GM12878 (cell line): ENCODE results near the gene MROH8. TPM values are rescaled to one million over a fixed set of nuclear protein-coding genes. Genes with fewer than 3 reads are reported as not detected.

ENCODE experiments used
- ATAC-seq: fragments of 200-7000 bp; cut with Tn5 transposase; 3 replicates; pipeline ENCODE4 v1.9.1; 2020; ENCODE audit warnings: mild to moderate bottlenecking, moderate library complexity
- BruUV-seq: library from RNA; stranded (reverse); fragments of 400-500 nt; replicated peaks from 2 replicates; lab custom pipeline; 2021; lab: Mats Ljungman, UMichigan
- CTCF ChIA-PET: fragments of 300-600 bp; sonication (Branson Sonifier 250); formaldehyde crosslinking; extraction: SDS; loops from one replicate; lab custom pipeline; 2021; ENCODE audit warnings: inconsistent platforms; lab: Yijun Ruan, JAX
- POLR2A ChIA-PET: fragments of 350-600 bp; formaldehyde crosslinking; extraction: SDS; loops from one replicate; lab custom pipeline; 2021; ENCODE audit warnings: inconsistent platforms; lab: Charles Lee
- RAD21 ChIA-PET: fragments of 300-600 bp; sonication (Branson Sonifier 250); formaldehyde crosslinking; loops from one replicate; lab custom pipeline; 2023; ENCODE audit warnings: antibody characterized with exemption; ENCODE audit not compliant: unreplicated experiment; lab: Charles Lee
- SMC1A ChIA-PET: fragments of 300-600 bp; sonication (Branson Sonifier 250); formaldehyde crosslinking; loops from one replicate; lab custom pipeline; 2023; ENCODE audit not compliant: unreplicated experiment, uncharacterized antibody; lab: Charles Lee
- DNase-seq: peaks from one replicate; pipeline ENCODE4 v3.0.0-alpha.2; 2011; ENCODE audit warnings: low read depth, low spot score
- FAIRE-seq: peaks from 3 replicates; lab custom pipeline; 2011; peaks lifted over from hg19 to GRCh38; lab: Jason Lieb, UNC
- H2AFZ ChIP-seq: 2 replicates; pipeline ENCODE4 v1.6.0; 2011; ENCODE audit warnings: low read depth, low read length, control low read depth; ENCODE audit not compliant: control insufficient read depth
- H3K27ac ChIP-seq: 2 replicates; pipeline ENCODE4 v1.5.1; 2011; ENCODE audit warnings: control low read depth; ENCODE audit not compliant: control insufficient read depth, insufficient read depth
- H3K27me3 ChIP-seq, 2 experiments: replicated peaks in 1 of 2; 2 replicates each; pipeline versions ENCODE4 v1.6.0 to v1.6.1; 2011; ENCODE audit warnings: low read length in 1 of 2; ENCODE audit not compliant: control insufficient read depth in 2 of 2, insufficient read depth in 2 of 2
- H3K36me3 ChIP-seq, 2 experiments: 2 replicates each; pipeline ENCODE4 v1.5.1; 2011; ENCODE audit warnings: low read length in 1 of 2; ENCODE audit not compliant: control insufficient read depth in 2 of 2, insufficient read depth in 2 of 2
- H3K4me1 ChIP-seq: 2 replicates; pipeline ENCODE4 v1.6.1; 2011; ENCODE audit warnings: mild to moderate bottlenecking, low read length, moderate library complexity, mixed read lengths; ENCODE audit not compliant: control insufficient read depth, insufficient read depth
- H3K4me2 ChIP-seq: 2 replicates; pipeline ENCODE4 v1.6.0; 2011; ENCODE audit warnings: control low read depth; ENCODE audit not compliant: control insufficient read depth, insufficient read depth
- H3K4me3 ChIP-seq: fragments of 200-600 bp; sonication (generic); 2 replicates; pipeline ENCODE4 v1.5.1; 2016
- H3K79me2 ChIP-seq: 2 replicates; pipeline ENCODE4 v1.6.0; 2011; ENCODE audit warnings: low read length; ENCODE audit not compliant: control insufficient read depth, insufficient read depth
- H3K9ac ChIP-seq: 2 replicates; pipeline ENCODE4 v1.8.0; 2011; ENCODE audit warnings: low read length, control low read depth, mixed read lengths; ENCODE audit not compliant: control insufficient read depth, insufficient read depth
- H3K9me3 ChIP-seq: replicated peaks from 3 replicates; pipeline ENCODE4 v1.5.1; 2011; ENCODE audit warnings: mild to moderate bottlenecking, low read length; ENCODE audit not compliant: control insufficient read depth, insufficient read depth
- H4K20me1 ChIP-seq: 2 replicates; pipeline ENCODE4 v1.6.0; 2011; ENCODE audit not compliant: control insufficient read depth, insufficient read depth
- ASH2L ChIP-seq: fragments of 300-600, 200-600 bp; sonication (generic); IDR thresholded peaks from 2 replicates; pipeline ENCODE4 v1.6.1; 2017; ENCODE audit warnings: low read depth, mild to moderate bottlenecking, borderline replicate concordance
- BMI1 ChIP-seq: fragments of 450-650 bp; IDR thresholded peaks from 2 replicates; pipeline ENCODE4 v1.6.1; 2016; ENCODE audit warnings: mild to moderate bottlenecking, moderate library complexity, borderline replicate concordance
- HDAC6 ChIP-seq: fragments of 200-600 bp; sonication (generic); IDR thresholded peaks from one replicate; pipeline ENCODE4 v1.8.0; 2017; ENCODE audit warnings: antibody characterized with exemption; ENCODE audit not compliant: unreplicated experiment
- NFXL1 ChIP-seq: fragments of 450-650 bp; IDR thresholded peaks from 2 replicates; pipeline ENCODE4 v1.6.1; 2017; ENCODE audit warnings: antibody characterized with exemption, mild to moderate bottlenecking, borderline replicate concordance
- NRF1 ChIP-seq: conservative IDR thresholded peaks from 2 replicates; pipeline ENCODE4 v1.6.1; 2011; ENCODE audit warnings: mild to moderate bottlenecking, low read depth, low read length, improper control_type of control experiment
- POLR2AphosphoS2 ChIP-seq: IDR thresholded peaks from 2 replicates; pipeline ENCODE4 v1.6.1; 2011; ENCODE audit warnings: low read depth, mild to moderate bottlenecking, low read length, improper control_type of control experiment, moderate library complexity
- RAD21 ChIP-seq: IDR thresholded peaks from 2 replicates; pipeline ENCODE4 v1.6.1; 2011; ENCODE audit warnings: mild to moderate bottlenecking, low read depth, low read length, moderate library complexity; ENCODE audit not compliant: insufficient read depth
- RELB ChIP-seq: fragments of 450-650 bp; IDR thresholded peaks from 2 replicates; pipeline ENCODE4 v1.6.1; 2017; ENCODE audit warnings: low read depth, mild to moderate bottlenecking, moderate library complexity
- SMARCA5 ChIP-seq: fragments of 450-650 bp; IDR thresholded peaks from 2 replicates; pipeline ENCODE4 v1.6.1; 2017; ENCODE audit warnings: mild to moderate bottlenecking
- TARDBP ChIP-seq: IDR thresholded peaks from 2 replicates; pipeline ENCODE4 v1.6.1; 2016; ENCODE audit warnings: borderline replicate concordance
- ZNF274 ChIP-seq: IDR thresholded peaks from one replicate; pipeline ENCODE4 v1.8.0; 2011; ENCODE audit not compliant: insufficient read length, insufficient read depth
- ZNF622 ChIP-seq: fragments of 450-650 bp; IDR thresholded peaks from 2 replicates; pipeline ENCODE4 v1.6.1; 2017; ENCODE audit warnings: mild to moderate bottlenecking, inconsistent platforms
- WGBS: methylation state at CpG from one replicate; pipeline ENCODE4 v1.1.6; 2016; ENCODE audit warnings: low lambda C conversion rate; ENCODE audit not compliant: insufficient replicate concordance, insufficient coverage; ENCODE audit errors: missing lambda C conversion rate; 5-methylcytosine and 5-hydroxymethylcytosine counted together
- in situ Hi-C: fragments of 300-500 bp; cut with MboI; formaldehyde crosslinking; loops from 9 replicates; pipeline ENCODE4 v1.14.3; 2018; ENCODE audit warnings: mixed read lengths
- intact Hi-C: fragments of 100-400 bp; cut with micrococcal nuclease; formaldehyde crosslinking; loops from one replicate; pipeline ENCODE4 v1.14.2; 2022; ENCODE audit not compliant: unreplicated experiment
- polyA plus RNA-seq, 11 experiments: library from polyadenylated mRNA; depleted of rRNA in 4 of 11; unstranded in 6 of 11; stranded (reverse) in 5 of 11; fragments of >200 nt; fragmentation: Nextera tagmentation in 4 of 11; fragmentation: Illumina TruSeq in 1 of 11; extraction: Ambion mirVana in 4 of 11; extraction: Trizol in 1 of 11; gene quantifications; 1 replicate in 1 of 11; 2 replicates in 10 of 11; pipeline versions ENCODE4 v1.2.1 to v1.2.3, GENCODE V29; 2011 to 2016; ENCODE audit warnings: inconsistent platforms in 2 of 11, missing spikeins in 2 of 11, low read depth in 1 of 11
- total RNA-seq, 4 experiments: library from RNA; depleted of rRNA in 3 of 4; stranded (reverse); fragments of >200 nt in 3 of 4; fragmentation: Illumina TruSeq in 1 of 4; extraction: Trizol in 1 of 4; gene quantifications; 2 replicates each; pipeline versions ENCODE4 v1.2.1 to v1.2.3, GENCODE V29; 2013 to 2021
- TF ChIP-seq, protein P1 (sequence below): IDR thresholded peaks from 2 replicates; pipeline ENCODE4 v1.6.1; 2011; ENCODE audit warnings: borderline replicate concordance, low read depth, mild to moderate bottlenecking, moderate library complexity, mixed read lengths, low read length; ENCODE audit not compliant: insufficient read depth; ENCODE audit errors: extremely low read length
- TF ChIP-seq, protein P2 (sequence below): fragments of 450-650 bp; conservative IDR thresholded peaks from 2 replicates; pipeline ENCODE4 v1.6.1; 2017; ENCODE audit warnings: mild to moderate bottlenecking, moderate library complexity
- TF ChIP-seq, protein P3 (sequence below): fragments of 450-650 bp; IDR thresholded peaks from 2 replicates; pipeline ENCODE4 v1.6.1; 2017; ENCODE audit warnings: borderline replicate concordance

The MROH8 gene
- total and polyA plus RNA-seq, 10 of the 15 experiments (the other 5 are each of a cell fraction or from before 2014, with no cell fraction given): 0.16 to 2.8 (median 1.8) TPM

DNA sequence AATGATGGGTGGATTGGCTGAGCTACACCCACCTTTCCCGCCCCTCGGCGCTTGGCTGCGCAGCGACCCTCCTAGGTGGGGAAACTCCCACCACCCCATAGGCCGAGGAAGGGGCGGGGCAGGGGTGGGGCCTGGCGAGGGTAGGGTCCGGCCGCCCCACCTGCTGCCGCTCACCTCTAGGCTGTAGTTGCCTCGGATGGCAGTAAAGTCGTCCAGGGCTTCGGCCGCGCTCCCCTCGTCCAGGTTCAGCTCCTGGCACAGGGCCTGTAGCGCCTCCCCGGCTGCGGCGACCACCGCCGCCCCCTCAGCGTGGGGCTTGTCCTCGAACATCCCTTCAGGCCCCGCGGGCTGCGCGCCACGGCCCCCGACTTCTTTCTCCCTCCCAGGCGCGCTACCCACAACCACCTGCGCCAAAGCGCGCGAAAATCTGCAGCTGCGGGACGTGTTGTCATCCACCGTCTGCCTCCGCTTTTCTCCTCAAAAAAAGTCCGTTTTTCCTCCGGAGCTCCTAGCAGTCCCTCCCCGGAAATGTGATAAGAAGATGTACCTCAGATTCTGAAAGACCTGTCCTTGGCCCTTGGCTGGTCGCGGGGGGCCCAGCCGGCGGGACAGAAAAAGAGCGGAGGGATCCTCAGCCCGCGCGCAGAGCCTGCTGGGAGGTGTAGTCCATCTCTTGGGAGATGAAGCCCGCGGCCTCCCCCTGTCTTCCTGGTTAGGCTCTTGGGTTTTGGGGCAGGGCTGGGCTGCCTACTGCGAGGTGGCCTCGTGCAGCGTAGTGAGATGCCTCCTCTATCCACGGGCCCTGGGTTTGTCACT lies 83.5 kb downstream of the MROH8 start, which contains the start of gene RBL1:
Gene RBL1, minus strand, starts transcription at position 399 of the 816 bp plus-strand sequence. Its CDS starts 69 bp downstream, at position 330.
- WGBS: 1% methylated on average over 38 of the region's 58 CpGs
- Histone ChIP-seq H3K27me3 (no peaks in the 10 kb centered on the region), H3K4me3 (peak within 1 kb of the TSS; percentile 69), H3K4me2 (peak within 1 kb of the TSS; percentile 74), H4K20me1 (no peaks in the 10 kb centered on the region), H3K9ac (peak within 1 kb of the TSS; percentile 92), H3K36me3 (no peaks in the 10 kb centered on the region), H3K4me1 (peaks cover 16% of the 10 kb centered on the region), H3K27ac (peak within 1 kb of the TSS; percentile 96), H2AFZ (peak within 1 kb of the TSS; percentile 100), H3K9me3 (no peaks in the 10 kb centered on the region), H3K79me2 (peaks cover 42% of the 10 kb centered on the region)
- BruUV-seq: no TSS peak
- peak; percentile 86 for ATAC-seq
- peak; percentile 60 for DNase-seq
- POLR2A ChIA-PET: interaction anchor here (0.9 to 3.9 kb wide), 6 partner anchors 19 to 1142 kb away, joined by 3 to 17 read pairs (median 4); partner anchors contain the start of genes MROH8 and RPN2
- CTCF ChIA-PET: interaction anchor here (1.2 to 1.4 kb wide), 6 partner anchors 9 to 259 kb away, joined by 3 to 6 read pairs (median 5); partner anchors contain the start of genes MROH8 and RPN2
- RAD21 ChIA-PET: interaction anchor here (1.3 to 1.4 kb wide), 4 partner anchors 12 to 88 kb away, joined by 3 to 7 read pairs (median 3); no protein-coding TSS in a partner anchor
- intact Hi-C loops (loop anchor here (5.0 to 10.0 kb wide), 3 partner anchors 54 to 1351 kb away; partner anchors contain the start of genes MROH8, RBM39 and RPN2), in situ Hi-C loops (no loop called here)
- SMC1A ChIA-PET: interaction anchor here (1.0 to 1.4 kb wide), 5 partner anchors 9 to 100 kb away, joined by 3 to 5 read pairs (median 3); partner anchors contain the start of gene RPN2
- no peak for FAIRE-seq
- TF ChIP-seq BMI1 (no peak), ZNF622 (no peak), POLR2AphosphoS2 (no peak), RELB (peak; percentile 89), RAD21 (no peak), HDAC6 (no peak), NRF1 (no peak), NFXL1 (no peak), ASH2L (no peak), ZNF274 (no peak), TARDBP (peak; percentile 81), SMARCA5 (no peak)
- TF ChIP-seq, protein P1, sequence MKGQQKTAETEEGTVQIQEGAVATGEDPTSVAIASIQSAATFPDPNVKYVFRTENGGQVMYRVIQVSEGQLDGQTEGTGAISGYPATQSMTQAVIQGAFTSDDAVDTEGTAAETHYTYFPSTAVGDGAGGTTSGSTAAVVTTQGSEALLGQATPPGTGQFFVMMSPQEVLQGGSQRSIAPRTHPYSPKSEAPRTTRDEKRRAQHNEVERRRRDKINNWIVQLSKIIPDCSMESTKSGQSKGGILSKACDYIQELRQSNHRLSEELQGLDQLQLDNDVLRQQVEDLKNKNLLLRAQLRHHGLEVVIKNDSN: no peak
- TF ChIP-seq, protein P2, sequence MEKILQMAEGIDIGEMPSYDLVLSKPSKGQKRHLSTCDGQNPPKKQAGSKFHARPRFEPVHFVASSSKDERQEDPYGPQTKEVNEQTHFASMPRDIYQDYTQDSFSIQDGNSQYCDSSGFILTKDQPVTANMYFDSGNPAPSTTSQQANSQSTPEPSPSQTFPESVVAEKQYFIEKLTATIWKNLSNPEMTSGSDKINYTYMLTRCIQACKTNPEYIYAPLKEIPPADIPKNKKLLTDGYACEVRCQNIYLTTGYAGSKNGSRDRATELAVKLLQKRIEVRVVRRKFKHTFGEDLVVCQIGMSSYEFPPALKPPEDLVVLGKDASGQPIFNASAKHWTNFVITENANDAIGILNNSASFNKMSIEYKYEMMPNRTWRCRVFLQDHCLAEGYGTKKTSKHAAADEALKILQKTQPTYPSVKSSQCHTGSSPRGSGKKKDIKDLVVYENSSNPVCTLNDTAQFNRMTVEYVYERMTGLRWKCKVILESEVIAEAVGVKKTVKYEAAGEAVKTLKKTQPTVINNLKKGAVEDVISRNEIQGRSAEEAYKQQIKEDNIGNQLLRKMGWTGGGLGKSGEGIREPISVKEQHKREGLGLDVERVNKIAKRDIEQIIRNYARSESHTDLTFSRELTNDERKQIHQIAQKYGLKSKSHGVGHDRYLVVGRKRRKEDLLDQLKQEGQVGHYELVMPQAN: peak; percentile 95; the same call in 1 of the 2 replicates
- TF ChIP-seq, protein P3, sequence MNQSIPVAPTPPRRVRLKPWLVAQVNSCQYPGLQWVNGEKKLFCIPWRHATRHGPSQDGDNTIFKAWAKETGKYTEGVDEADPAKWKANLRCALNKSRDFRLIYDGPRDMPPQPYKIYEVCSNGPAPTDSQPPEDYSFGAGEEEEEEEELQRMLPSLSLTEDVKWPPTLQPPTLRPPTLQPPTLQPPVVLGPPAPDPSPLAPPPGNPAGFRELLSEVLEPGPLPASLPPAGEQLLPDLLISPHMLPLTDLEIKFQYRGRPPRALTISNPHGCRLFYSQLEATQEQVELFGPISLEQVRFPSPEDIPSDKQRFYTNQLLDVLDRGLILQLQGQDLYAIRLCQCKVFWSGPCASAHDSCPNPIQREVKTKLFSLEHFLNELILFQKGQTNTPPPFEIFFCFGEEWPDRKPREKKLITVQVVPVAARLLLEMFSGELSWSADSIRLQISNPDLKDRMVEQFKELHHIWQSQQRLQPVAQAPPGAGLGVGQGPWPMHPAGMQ: no peak
